UCSD-AML1 (cell line): ENCODE data around the gene HNRNPC.
"Not testable (repeated sequence)": the region's sequence is repeated elsewhere in the genome, so short reads cannot be mapped to it uniquely, and the experiment has no call there.

ENCODE experiments used
- DNase-seq: peaks from one replicate; lab custom pipeline; 2025; ENCODE audit not compliant: unreplicated experiment; lab: John Stamatoyannopoulos, UW

The HNRNPC gene

DNA sequence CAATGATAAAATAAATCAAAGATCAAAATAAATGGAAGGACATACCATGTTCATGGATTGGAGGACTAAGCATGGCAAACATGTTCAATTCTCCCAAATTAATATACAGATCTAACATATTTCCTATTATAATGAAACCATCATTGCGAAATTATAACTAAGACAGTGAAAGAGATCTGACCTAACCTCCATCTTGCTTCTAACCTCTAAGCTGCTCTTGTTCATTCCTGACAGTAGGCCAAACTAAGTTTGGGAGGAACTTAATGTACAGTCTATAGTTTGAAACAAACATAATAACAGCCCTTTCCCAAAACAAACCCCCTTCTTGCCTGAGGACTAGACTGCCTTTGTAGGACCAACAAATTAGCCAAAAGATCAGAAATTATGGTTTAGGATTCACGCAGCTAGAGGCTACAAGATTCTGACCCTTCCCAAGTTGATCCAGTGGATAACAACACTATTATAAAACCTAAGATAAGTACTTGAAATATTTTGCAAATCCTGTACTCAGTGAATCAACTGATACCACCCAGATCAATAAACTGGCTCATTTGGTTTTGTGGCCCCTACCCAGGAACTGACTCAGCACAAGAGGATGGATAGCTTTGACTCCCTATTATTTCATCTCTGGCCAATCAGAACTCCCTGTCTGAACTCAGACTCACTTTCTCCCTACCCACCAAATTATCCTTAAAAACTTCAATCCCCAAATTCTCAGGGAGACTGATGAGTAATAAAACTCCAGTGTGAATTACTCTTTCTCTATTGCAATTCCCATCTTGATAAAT, 71.6 kb downstream of the HNRNPC start:
- no peak for DNase-seq

DNA sequence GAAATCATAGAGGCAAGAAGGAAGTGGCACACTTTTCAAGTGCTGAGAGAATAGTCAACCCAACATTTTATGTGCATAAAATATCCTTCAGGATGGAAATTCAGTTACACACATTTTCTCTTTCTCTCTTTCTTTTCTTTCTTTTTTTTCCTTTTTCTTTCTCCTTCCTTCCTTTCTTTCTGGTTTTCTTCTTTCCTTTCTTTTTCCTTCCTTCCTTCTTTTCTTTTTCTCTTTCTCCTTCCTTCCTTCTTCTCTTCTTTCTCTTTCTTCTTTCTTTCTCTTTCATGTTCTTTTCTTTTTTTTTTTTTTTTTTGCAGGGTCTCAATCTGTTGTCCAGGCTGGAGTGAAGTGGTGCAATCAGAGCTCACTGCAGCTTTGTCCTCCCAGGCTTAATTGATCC, 74.6 kb downstream of the HNRNPC start:
- DNase-seq: no peak

DNA sequence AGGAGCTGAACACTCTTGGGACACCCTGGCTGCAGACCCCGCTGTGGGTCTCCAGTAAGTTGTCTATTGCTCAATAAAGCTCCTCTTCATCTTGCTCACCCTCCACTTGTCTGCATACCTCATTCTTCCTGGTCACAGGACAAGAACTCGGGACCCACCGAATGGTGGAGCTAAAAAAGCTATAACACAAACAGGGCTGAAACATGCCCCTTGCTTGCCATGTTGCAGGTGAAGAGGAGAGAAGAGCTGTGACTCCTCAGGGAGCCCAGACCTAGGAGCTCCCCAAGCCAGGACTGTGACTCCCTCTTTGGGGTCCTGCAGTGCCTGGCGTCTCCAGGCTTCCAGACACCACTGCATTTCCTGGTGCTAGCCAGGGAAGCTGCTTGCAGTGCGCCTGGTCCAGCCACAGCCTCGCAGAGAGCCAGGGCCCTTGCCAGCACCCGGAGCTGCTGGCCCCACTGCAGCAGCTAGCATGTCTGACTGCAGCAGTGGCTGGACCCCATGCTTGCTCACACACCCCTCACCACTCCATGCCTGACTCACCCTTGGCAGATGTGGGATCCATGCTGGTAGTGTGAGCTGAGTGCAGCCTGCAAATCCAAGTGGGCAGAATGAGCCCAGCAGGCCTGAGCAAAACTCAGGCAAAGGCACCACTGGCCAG, 76.2 kb downstream of the HNRNPC start:
- no peak for DNase-seq

DNA sequence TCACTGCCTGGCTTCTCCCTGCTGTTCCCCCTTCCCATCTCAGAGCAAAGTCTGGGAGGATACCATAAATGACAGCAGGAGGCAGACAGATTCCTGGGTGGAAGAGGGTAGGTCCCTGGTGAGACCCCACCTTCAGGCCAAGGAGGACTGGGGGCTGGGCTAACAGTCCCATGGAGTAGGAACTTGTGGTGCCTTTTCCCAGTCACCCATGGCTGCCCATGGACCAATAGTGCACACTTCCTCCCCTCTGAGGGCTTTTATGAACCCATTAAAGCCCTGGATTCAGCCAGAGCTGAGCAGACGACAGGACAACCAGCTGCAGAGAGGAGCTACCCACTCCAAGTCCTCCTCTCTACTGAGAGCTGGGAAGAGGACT, 76.8 kb downstream of the HNRNPC start:
- no peak for DNase-seq

DNA sequence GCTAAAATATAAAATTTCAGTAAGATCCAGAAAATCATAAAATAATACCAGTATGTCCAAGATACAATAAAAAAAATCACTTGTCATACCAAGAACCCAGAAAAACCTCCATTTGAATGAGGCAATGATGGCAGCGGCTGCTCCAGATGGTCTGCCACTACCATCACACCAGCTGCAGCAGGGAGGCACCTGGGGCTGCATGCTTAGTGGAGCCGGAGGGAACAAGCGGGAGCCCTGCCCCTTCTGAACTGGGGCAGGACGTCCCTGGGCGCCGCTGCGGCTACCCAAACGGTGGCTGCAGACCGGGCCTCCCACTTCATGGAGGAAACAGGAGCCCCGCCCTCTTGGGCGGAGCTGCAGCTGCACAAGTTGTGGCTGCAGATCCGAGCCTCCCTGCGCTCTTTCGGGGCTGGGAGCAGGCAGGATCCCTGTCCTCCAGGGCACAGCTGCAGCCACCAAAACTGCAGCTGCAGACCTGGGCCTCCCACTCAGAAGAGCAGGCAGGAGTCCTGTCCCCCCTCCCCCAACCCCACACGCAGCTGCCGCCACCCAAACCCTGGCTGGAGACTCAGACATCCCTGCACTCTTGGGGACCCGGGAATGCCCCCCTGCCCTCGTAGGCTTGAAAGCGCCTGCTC, 77.3 kb downstream of the HNRNPC start:
- DNase-seq: peak; percentile 61

DNA sequence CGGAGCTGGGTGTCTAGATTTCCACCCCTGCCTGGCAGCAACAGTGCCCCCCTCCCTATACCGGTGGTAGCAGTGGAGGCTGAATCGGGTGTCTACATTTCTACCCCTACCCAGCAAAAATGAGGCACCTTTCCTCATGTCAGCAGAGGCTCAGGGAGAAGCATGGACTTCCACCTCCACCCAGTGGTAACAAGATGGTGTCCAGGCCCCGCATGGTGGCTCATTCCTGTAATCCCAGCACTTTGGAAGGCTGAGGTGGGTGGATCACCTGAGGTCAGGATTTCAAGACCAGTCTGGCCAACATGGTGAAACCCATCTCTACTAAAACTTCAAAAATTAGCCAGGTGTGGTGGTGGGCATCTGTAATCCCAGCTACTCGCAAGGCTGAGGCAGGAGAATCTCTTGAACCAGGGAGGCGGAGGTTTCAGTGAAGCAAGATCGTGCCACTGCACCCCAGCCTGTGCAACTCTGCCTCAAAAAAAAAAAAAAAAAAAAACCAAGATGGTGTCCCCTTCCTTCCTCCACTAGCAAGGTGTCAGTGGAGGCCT, 77.9 kb downstream of the HNRNPC start:
- no peak for DNase-seq

DNA sequence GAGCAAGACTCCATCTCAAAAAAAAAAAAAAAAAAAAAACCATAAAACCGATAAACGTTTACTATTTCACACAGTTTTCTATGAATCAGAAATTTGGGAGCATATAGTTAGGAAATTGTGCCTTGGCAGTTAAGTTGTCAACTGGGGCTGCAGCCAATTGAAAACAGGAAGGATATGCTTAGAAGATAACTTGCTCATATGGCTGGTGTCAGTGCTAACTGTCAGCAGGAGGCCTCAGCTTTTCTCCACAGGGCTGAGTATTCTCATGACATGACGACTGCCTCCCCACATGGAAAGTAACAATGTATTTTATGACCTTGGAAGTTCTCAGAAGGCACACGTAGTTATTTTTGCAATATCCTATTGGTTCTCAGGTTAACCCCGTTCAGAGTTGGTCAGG, 83.8 kb downstream of the HNRNPC start:
- DNase-seq: no peak

DNA sequence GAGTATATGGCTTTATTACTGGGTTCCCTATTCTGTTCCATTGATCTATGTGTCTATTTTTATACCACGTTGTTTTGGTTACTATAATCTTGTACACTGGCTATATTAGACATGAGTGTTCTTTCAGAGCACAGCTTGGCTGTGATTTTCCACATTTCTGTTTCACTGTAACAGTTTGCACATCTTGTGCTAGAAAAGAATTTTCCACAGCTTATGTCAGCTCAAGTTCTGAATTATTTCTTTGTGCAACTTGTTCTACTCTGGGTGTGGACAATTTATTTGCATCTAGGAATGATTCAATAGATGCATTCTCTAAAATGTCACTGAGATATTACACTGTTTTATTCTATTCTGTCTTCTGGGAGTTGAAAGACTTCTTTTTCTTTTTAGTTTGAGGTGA, 85.0 kb downstream of the HNRNPC start:
- DNase-seq: no peak

DNA sequence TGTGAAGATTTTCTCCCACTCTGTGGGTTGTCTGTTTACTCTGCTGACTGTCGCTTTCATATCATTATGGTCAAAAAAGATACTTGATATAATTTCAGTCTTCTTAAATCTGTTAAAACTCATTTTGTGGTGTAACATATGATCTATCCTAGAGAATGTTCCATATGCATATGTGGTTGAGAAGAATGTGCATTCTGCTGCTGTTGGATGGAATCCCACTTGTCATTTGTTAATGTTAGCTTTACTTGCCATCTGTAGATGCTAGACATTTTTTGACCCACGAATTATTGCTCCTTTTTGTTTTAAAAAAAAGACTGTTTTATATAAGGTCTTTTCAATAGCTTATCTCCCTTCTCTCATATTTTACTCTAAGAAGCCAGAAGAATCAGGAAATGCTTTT, 87.1 kb downstream of the HNRNPC start:
- DNase-seq: no peak

DNA sequence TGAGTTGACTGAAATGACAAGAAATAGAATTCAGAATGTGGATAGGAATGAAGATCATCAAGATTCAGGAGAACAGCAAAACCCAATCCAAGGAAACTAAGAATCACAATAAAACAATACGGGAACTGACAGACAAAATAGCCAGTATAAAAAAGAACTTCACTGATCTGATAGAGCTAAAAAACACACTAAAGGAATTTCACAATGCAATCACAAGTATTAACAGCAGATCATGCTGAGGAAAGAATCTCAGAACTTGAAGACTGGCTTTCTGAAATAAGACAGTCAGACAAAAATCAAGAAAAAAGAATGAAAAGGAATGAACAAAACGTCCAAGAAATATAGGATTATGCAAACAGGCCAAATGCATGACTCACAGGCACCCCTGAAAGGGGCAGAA, 98.1 kb downstream of the HNRNPC start:
- DNase-seq: no peak

DNA sequence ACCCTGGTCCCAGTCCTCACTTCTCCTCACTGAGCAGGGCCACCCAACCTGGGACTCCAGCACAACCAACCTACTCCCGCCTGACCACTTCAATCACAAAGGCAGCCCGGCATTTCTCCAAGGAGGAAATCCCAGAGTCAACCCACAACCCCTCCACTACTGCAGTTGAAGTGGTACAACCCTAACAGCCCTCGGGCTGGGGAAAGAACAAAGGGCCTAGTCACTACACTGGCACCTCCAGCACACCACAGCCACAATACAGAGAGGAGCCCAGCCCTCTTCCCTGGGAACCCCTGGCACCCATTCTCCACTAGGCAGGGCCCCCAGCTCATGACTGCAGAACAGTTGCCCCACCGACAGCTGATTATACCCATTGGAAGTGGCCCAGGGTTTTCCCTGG, 99.7 kb downstream of the HNRNPC start:
- no peak for DNase-seq

DNA sequence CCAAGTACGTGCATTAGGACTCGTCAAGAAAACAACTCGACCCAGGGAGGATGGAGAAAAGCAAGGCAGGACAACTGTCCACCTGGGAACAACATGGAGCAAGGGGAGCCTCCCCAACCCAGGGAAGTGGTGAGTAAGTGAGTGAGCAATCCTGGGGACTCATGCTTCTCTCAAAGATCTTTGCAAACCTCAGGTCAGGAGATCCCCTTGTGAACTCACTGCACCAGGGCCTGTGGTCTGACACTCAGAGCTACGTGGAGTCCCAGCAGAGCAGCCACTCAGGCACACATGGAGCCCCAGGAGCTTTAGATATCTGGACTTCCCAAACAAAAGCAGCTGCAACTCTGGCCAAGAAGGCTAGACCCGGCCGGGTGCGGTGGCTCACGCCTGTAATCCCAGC, 101.2 kb downstream of the HNRNPC start:
- no peak for DNase-seq

DNA sequence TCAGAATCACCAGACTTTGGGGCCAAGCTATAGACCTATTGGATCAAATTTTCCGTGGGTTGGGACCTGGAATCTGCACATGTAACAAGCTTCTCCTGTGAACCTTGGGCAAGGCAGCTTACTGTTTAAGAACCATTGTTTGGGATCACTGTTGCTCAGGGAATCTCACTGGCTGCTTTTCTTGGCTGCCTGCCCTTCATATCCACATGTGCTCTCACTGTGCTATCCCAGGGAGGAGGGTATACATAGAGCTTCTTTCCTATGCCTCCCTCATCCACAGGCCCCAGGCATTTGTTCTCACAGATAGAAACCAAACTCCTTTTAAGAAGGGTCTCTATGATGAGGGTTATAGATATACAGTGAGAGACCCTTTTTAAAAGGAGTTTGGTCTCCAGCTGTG, 103.6 kb downstream of the HNRNPC start:
- DNase-seq: not testable (repeated sequence)

DNA sequence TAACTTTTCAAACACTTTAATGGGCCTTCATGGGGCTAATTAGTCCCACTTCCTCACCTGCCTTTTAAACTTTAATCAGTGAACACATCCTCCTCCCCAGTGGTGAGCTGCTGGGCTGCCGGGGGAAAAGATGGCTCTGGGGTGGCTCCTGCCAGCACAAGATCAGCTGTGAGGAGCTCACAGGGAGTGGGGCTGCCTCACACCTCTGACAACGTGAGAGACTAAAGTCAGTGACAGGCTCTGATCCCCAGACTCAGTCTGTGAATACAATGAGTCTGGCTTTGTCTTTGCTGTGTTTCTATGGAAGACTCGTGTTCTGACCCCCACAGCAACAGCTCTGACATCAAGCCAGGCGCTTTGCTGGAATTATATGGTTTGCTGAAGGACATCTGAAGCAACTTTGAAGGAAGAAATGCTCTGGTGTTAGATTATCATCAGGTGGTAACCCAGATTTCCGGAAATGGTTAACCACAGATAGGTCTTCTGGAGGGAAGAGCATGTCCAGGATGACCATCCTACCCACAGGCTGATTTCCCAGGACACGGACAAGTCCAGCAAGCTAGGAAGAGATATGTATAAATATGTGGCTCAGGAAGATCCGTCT, 104.1 kb downstream of the HNRNPC start:
- DNase-seq: not testable (repeated sequence)

DNA sequence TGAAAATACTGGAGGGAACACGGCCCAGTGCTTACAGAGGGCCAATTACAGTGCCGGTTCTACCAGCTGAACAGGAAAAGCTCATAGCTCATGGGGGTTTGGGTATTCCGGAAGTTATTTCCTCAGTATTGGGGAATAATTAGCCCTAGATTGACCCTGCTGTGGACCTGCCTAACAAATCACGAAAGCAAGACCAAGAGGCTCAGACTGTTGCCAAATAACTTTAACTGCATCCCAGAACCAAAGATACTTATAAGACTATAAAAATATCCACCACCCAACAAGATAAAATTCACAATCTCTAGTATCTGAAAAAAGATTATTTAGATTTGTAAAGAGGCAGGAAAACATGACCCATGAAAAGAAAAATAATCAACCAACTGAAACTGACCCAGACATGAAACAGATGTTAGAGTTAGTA, 105.4 kb downstream of the HNRNPC start:
- no peak for DNase-seq

DNA sequence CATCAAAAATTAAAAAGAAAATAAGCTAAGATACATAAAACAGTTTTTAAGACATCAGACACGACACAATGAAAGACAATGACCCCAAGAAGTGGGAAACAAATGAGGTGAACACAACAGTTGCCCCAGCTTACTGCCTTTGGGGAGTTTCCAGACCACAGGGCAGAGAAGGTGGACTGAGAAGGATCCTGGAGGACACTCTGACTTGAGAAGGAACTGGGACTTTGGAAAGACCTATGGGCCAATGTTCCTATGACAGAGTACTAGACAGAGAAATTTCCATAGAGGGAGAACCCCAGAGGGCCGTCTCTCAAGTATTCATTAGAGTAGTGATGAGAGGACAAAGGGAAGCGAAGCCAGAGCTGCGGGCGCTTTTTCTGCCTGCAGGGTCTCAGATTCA, 107.2 kb downstream of the HNRNPC start:
- no peak for DNase-seq

DNA sequence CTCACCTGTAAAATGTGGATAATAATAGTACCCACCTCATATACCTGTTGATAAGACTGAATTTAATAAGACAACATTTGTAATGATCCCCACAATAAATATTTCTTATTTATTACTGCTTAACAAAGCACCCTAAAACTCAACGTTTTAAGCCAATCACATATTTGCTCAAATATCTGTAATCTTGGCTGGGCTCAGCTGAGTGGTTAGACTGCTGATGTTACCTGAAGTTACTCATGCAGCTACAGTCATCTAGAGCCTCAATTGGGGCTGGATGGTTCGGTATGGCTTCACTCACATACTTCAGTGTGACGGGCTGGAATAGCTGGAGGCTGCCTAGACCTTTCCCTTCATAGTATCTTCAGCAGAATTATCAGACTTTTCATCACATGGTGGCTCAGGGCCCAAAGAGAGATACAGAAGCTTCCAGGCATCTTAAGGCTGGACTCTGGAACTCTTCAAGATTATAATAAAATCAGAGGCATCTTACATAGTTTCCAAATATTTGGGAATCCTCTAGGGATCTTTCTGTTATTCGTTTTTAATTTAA, 109.1 kb downstream of the HNRNPC start:
- no peak for DNase-seq
